H1 (cell line): ENCODE measurements around the gene MTF2. TPM values are rescaled to one million over a fixed set of nuclear protein-coding genes. Genes with fewer than 3 reads are reported as not detected.

ENCODE experiments used
- CTCF ChIA-PET: fragments of 300-600 bp; sonication (Branson Sonifier 250); formaldehyde crosslinking; loops from one replicate; lab custom pipeline; 2021; ENCODE audit not compliant: partially characterized antibody; lab: Charles Lee
- POLR2A ChIA-PET: fragments of 300-600 bp; sonication (Branson Sonifier 250); formaldehyde crosslinking; loops from one replicate; lab custom pipeline; 2021; ENCODE audit warnings: inconsistent platforms; ENCODE audit not compliant: partially characterized antibody; lab: Charles Lee
- DNase-seq, 2 experiments: peaks; one replicate each; pipeline versions ENCODE4 v3.0.0 to v3.0.0-alpha.2; 2010 to 2022; ENCODE audit warnings: low spot score in 2 of 2, low read depth in 1 of 2, mixed read lengths in 1 of 2
- FAIRE-seq: peaks from 2 replicates; lab custom pipeline; 2011; peaks lifted over from hg19 to GRCh38; lab: Jason Lieb, UNC
- H2AFZ ChIP-seq: 2 replicates; pipeline ENCODE4 v1.8.1; 2012; ENCODE audit warnings: low read length, inconsistent platforms
- H2AK5ac ChIP-seq: 2 replicates; pipeline ENCODE4 v1.6.1; 2013; ENCODE audit warnings: low read depth, low read length
- H2BK120ac ChIP-seq: replicated peaks from 2 replicates; pipeline ENCODE3; 2013; ENCODE audit warnings: low read depth, low read length, inconsistent platforms
- H2BK12ac ChIP-seq: 2 replicates; pipeline ENCODE4 v1.6.1; 2013; ENCODE audit warnings: low read depth, low read length
- H2BK15ac ChIP-seq: 2 replicates; pipeline ENCODE4 v1.6.1; 2013; ENCODE audit warnings: low read length
- H2BK20ac ChIP-seq: 2 replicates; pipeline ENCODE4 v1.6.1; 2013; ENCODE audit warnings: low read length
- H2BK5ac ChIP-seq: 2 replicates; pipeline ENCODE4 v1.6.1; 2013; ENCODE audit warnings: low read depth, low read length
- H3K14ac ChIP-seq: 2 replicates; pipeline ENCODE4 v1.6.1; 2013; ENCODE audit warnings: inconsistent platforms; ENCODE audit not compliant: insufficient read length
- H3K18ac ChIP-seq: 2 replicates; pipeline ENCODE4 v1.6.1; 2013; ENCODE audit warnings: low read length; ENCODE audit errors: extremely low read depth
- H3K23ac ChIP-seq: 2 replicates; pipeline ENCODE4 v1.6.1; 2013; ENCODE audit warnings: inconsistent platforms; ENCODE audit not compliant: insufficient read length
- H3K23me2 ChIP-seq: 2 replicates; pipeline ENCODE4 v1.6.1; 2013; ENCODE audit warnings: low read depth, low read length
- H3K27ac ChIP-seq: 2 replicates; pipeline ENCODE4 v1.6.1; 2011; ENCODE audit warnings: low read depth, low read length, inconsistent platforms
- H3K27me3 ChIP-seq, 4 experiments: replicated peaks in 1 of 4; 1 replicate in 1 of 4; 2 replicates in 3 of 4; pipeline versions ENCODE4 v1.6.1 to v1.8.1; 2011 to 2013; ENCODE audit warnings: low read length in 3 of 4, mild to moderate bottlenecking in 3 of 4, inconsistent platforms in 2 of 4, mixed read lengths in 2 of 4, moderate library complexity in 1 of 4; ENCODE audit not compliant: control insufficient read depth in 3 of 4, insufficient read depth in 3 of 4; ENCODE audit errors: extremely low read depth in 1 of 4
- H3K36me3 ChIP-seq, 4 experiments: 2 replicates each; pipeline versions ENCODE4 v1.6.1 to v1.8.1; 2011 to 2013; ENCODE audit warnings: mild to moderate bottlenecking in 4 of 4, low read length in 3 of 4, moderate library complexity in 2 of 4, control low read depth in 1 of 4, inconsistent platforms in 1 of 4; ENCODE audit not compliant: insufficient read depth in 4 of 4, control insufficient read depth in 2 of 4
- H3K4ac ChIP-seq: replicated peaks from 2 replicates; pipeline ENCODE3; 2013; ENCODE audit warnings: low read length, low read depth, mixed read lengths, inconsistent platforms; ENCODE audit not compliant: insufficient read length
- H3K4me1 ChIP-seq, 4 experiments: replicated peaks in 1 of 4; 1 replicate in 1 of 4; 2 replicates in 3 of 4; pipeline versions ENCODE4 v1.6.1 to v1.8.1; 2011 to 2013; ENCODE audit warnings: low read length in 3 of 4, inconsistent platforms in 2 of 4, mixed read lengths in 1 of 4; ENCODE audit not compliant: insufficient read depth in 4 of 4, control insufficient read depth in 3 of 4
- H3K4me2 ChIP-seq, 2 experiments: 2 replicates each; pipeline versions ENCODE4 v1.6.1 to v1.8.1; 2011 to 2013; ENCODE audit warnings: low read depth in 2 of 2, low read length in 2 of 2, control low read depth in 1 of 2, inconsistent platforms in 1 of 2, mild to moderate bottlenecking in 1 of 2; ENCODE audit not compliant: insufficient read depth in 1 of 2
- H3K4me3 ChIP-seq, 4 experiments: fragments of 200-600, 300-600 bp in 1 of 4; sonication (generic), shearing (Covaris generic), sonication (Bioruptor Twin) in 1 of 4; 2 replicates each; pipeline versions ENCODE4 v1.5.1 to v1.8.1; 2011 to 2016; ENCODE audit warnings: low read length in 4 of 4, low read depth in 3 of 4, control low read depth in 2 of 4, inconsistent platforms in 2 of 4, mild to moderate bottlenecking in 2 of 4, mixed read lengths in 1 of 4, moderate library complexity in 1 of 4; ENCODE audit not compliant: insufficient read depth in 2 of 4; ENCODE audit errors: extremely low read depth in 1 of 4
- H3K56ac ChIP-seq: replicated peaks from 2 replicates; pipeline ENCODE3; 2013; ENCODE audit warnings: low read depth, mild to moderate bottlenecking, mixed read lengths, low read length, inconsistent platforms; ENCODE audit not compliant: insufficient read length
- H3K79me1 ChIP-seq: 2 replicates; pipeline ENCODE4 v1.6.1; 2013; ENCODE audit warnings: low read depth, low read length, control low read depth
- H3K79me2 ChIP-seq, 2 experiments: 2 replicates each; pipeline versions ENCODE4 v1.6.1 to v1.8.1; 2012 to 2013; ENCODE audit warnings: low read length in 2 of 2, mild to moderate bottlenecking in 2 of 2, inconsistent platforms in 1 of 2; ENCODE audit not compliant: insufficient read depth in 2 of 2, control insufficient read depth in 1 of 2
- H3K9ac ChIP-seq, 4 experiments: replicated peaks in 1 of 4; 1 replicate in 1 of 4; 2 replicates in 3 of 4; pipeline versions ENCODE4 v1.6.1 to v1.8.1; 2011 to 2013; ENCODE audit warnings: low read depth in 3 of 4, low read length in 3 of 4, control low read depth in 2 of 4, mild to moderate bottlenecking in 2 of 4, moderate library complexity in 2 of 4, inconsistent platforms in 1 of 4; ENCODE audit errors: extremely low read depth in 1 of 4
- H3K9me3 ChIP-seq, 2 experiments: 2 replicates each; pipeline versions ENCODE4 v1.6.1 to v1.8.1; 2012 to 2013; ENCODE audit warnings: mild to moderate bottlenecking in 2 of 2, moderate library complexity in 2 of 2, control low read depth in 1 of 2, inconsistent platforms in 1 of 2, low read depth in 1 of 2, low read length in 1 of 2, mixed read lengths in 1 of 2; ENCODE audit not compliant: insufficient read depth in 2 of 2
- H4K20me1 ChIP-seq, 2 experiments: replicated peaks in 1 of 2; 2 replicates each; pipeline versions ENCODE3 to v1.8.1; 2011 to 2013; ENCODE audit warnings: inconsistent platforms in 2 of 2, low read length in 2 of 2, mild to moderate bottlenecking in 1 of 2; ENCODE audit not compliant: insufficient read depth in 2 of 2, control insufficient read depth in 1 of 2
- H4K5ac ChIP-seq: 2 replicates; pipeline ENCODE4 v1.6.1; 2013; ENCODE audit warnings: low read length, low read depth, mixed read lengths, inconsistent platforms; ENCODE audit not compliant: insufficient read length
- H4K8ac ChIP-seq: 2 replicates; pipeline ENCODE4 v1.8.0; 2013; ENCODE audit warnings: mild to moderate bottlenecking, moderate library complexity, low read length, inconsistent platforms; ENCODE audit not compliant: insufficient read depth; ENCODE audit errors: extremely low read depth
- H4K91ac ChIP-seq: replicated peaks from 2 replicates; pipeline ENCODE3; 2013; ENCODE audit warnings: low read length, mixed read lengths, inconsistent platforms; ENCODE audit not compliant: insufficient read length
- ATF3 ChIP-seq: IDR thresholded peaks from 2 replicates; pipeline ENCODE4 v1.6.1; 2011; ENCODE audit warnings: low read depth, mild to moderate bottlenecking, low read length; ENCODE audit not compliant: insufficient read depth
- BRCA1 ChIP-seq: IDR thresholded peaks from 2 replicates; pipeline ENCODE4 v1.6.1; 2012; ENCODE audit warnings: low read depth, low read length, improper control_type of control experiment
- CHD1 ChIP-seq: IDR thresholded peaks from 2 replicates; pipeline ENCODE4 v1.6.1; 2012; ENCODE audit warnings: low read depth, low read length, improper control_type of control experiment
- GTF2F1 ChIP-seq: IDR thresholded peaks from 2 replicates; pipeline ENCODE4 v1.6.1; 2012; ENCODE audit warnings: low read depth, low read length, improper control_type of control experiment, borderline replicate concordance
- RFX5 ChIP-seq: IDR thresholded peaks from 2 replicates; pipeline ENCODE4 v1.6.1; 2011; ENCODE audit warnings: low read depth, low read length, improper control_type of control experiment, borderline replicate concordance
- SIN3A ChIP-seq, 2 experiments: IDR thresholded peaks in 1 of 2; conservative IDR thresholded peaks in 1 of 2; 2 replicates each; pipeline ENCODE4 v1.6.1; 2011 to 2012; ENCODE audit warnings: low read length in 2 of 2, improper control_type of control experiment in 1 of 2, low read depth in 1 of 2, mild to moderate bottlenecking in 1 of 2
- SIRT6 ChIP-seq: IDR thresholded peaks from one replicate; pipeline ENCODE4 v1.7.1; 2012; ENCODE audit warnings: low read length, inconsistent platforms
- SIX5 ChIP-seq: IDR thresholded peaks from 2 replicates; pipeline ENCODE4 v1.6.1; 2011; ENCODE audit warnings: mild to moderate bottlenecking, low read depth, low read length
- YY1 ChIP-seq: IDR thresholded peaks from 2 replicates; pipeline ENCODE4 v1.6.1; 2011; ENCODE audit warnings: low read depth, mild to moderate bottlenecking, low read length
- polyA plus RNA-seq, 7 experiments: library from polyadenylated mRNA; depleted of rRNA in 3 of 7; stranded (reverse) in 5 of 7; unstranded in 2 of 7; fragments of >200 nt in 5 of 7; fragments of 200-250 nt in 2 of 7; gene quantifications; 1 replicate in 5 of 7; 2 replicates in 1 of 7; 4 replicates in 1 of 7; pipeline versions ENCODE4 v1.2.1 to v1.2.3, GENCODE V29; 2011 to 2013; ENCODE audit warnings: missing spikeins in 2 of 7, mixed read lengths in 2 of 7
- total RNA-seq: library from RNA; stranded (reverse); fragmentation: NEBNext Ultra II Directional; extraction: Animal tissue kit (Norgen Biotek cat#: 25700); gene quantifications from 2 replicates; pipeline ENCODE4 v1.2.1, GENCODE V29; 2021

MTF2 gene
- total and polyA plus RNA-seq, 2 of the 8 experiments (the other 6 are each of a cell fraction or from before 2014, with no cell fraction given) = 72.1 to 102 TPM

- Histone ChIP-seq H3K4me2 (peak overlapping the region; percentile 46 to 78), H3K18ac (no peak overlapping the region), H3K4ac (no peak overlapping the region), H3K23me2 (peaks cover 4% of the 10 kb centered on the region; the same call in 1 of the 2 replicates), H3K56ac (no peak overlapping the region), H4K5ac (no peak overlapping the region), H3K27me3 (no peaks in the 10 kb centered on the region), H3K9me3 (peaks cover 3 to 9% of the 10 kb centered on the region in 2 experiments; a peak in 2 of 4 replicates), H3K23ac (no peak overlapping the region), H3K79me2 (peaks cover 63 to 80% of the 10 kb centered on the region in 2 experiments), H3K9ac (no peak overlapping the region; a peak in 1 of 7 replicates), H3K14ac (no peak overlapping the region), H2BK120ac (no peak overlapping the region), H3K4me3 (peak overlapping the region in 3 of 4 experiments; percentile 82 to 99 (median 98); a peak in 4 of 8 replicates), H4K91ac (no peak overlapping the region), H2BK15ac (no peak overlapping the region), H3K4me1 (no peaks in the 10 kb centered on the region; a peak in 2 of 7 replicates), H3K79me1 (no peaks in the 10 kb centered on the region), H2AK5ac (no peak overlapping the region), H3K27ac (no peak overlapping the region), H2BK12ac (no peak overlapping the region), H4K8ac (no peak overlapping the region), H4K20me1 (peaks cover 11 to 14% of the 10 kb centered on the region in 2 experiments), H3K36me3 (peaks cover 0 to 46% (median 20%) of the 10 kb centered on the region in 4 experiments; a peak in 6 of 8 replicates), H2BK20ac (no peak overlapping the region), H2AFZ (no peak overlapping the region), H2BK5ac (no peak overlapping the region)
- TF ChIP-seq YY1 (no peak), GTF2F1 (no peak), SIX5 (no peak), CHD1 (no peak), SIN3A (conservative IDR thresholded peaks at IDR 0.05 in 1 of 2, IDR thresholded peaks at IDR 0.05 in 1 of 2; ENCODE audit: low read depth in 1 of 2, low read length in 2 of 2) (no peak), ATF3 (no peak), BRCA1 (no peak), RFX5 (no peak), SIRT6 (no peak)
- FAIRE-seq (no peak), DNase-seq (no peak)
- ChIA-PET CTCF (interaction anchor here (1.0 to 1.4 kb wide), 2 partner anchors 9 to 16 kb away, joined by 3 to 4 read pairs; no protein-coding TSS in a partner anchor), POLR2A (interaction anchor here (1.2 to 3.8 kb wide), 2 partner anchors 12 to 62 kb away, joined by 3 to 41 read pairs; no protein-coding TSS in a partner anchor)
Measured at GRCh38 chr1:93081716-93082115, 2.6 kb downstream of the MTF2 start.
